GM21360 (cell line): ENCODE measurements around the gene KRAS.
"Not testable (repeated sequence)": the region's sequence is repeated elsewhere in the genome, so short reads cannot be mapped to it uniquely, and the experiment has no call there.

ENCODE experiments used
- ATAC-seq: cut with Tn5 transposase; IDR thresholded peaks from one replicate; pipeline ENCODE4 v1.9.1; 2021; ENCODE audit warnings: mild to moderate bottlenecking, moderate library complexity; ENCODE audit not compliant: unreplicated experiment

KRAS gene

DNA sequence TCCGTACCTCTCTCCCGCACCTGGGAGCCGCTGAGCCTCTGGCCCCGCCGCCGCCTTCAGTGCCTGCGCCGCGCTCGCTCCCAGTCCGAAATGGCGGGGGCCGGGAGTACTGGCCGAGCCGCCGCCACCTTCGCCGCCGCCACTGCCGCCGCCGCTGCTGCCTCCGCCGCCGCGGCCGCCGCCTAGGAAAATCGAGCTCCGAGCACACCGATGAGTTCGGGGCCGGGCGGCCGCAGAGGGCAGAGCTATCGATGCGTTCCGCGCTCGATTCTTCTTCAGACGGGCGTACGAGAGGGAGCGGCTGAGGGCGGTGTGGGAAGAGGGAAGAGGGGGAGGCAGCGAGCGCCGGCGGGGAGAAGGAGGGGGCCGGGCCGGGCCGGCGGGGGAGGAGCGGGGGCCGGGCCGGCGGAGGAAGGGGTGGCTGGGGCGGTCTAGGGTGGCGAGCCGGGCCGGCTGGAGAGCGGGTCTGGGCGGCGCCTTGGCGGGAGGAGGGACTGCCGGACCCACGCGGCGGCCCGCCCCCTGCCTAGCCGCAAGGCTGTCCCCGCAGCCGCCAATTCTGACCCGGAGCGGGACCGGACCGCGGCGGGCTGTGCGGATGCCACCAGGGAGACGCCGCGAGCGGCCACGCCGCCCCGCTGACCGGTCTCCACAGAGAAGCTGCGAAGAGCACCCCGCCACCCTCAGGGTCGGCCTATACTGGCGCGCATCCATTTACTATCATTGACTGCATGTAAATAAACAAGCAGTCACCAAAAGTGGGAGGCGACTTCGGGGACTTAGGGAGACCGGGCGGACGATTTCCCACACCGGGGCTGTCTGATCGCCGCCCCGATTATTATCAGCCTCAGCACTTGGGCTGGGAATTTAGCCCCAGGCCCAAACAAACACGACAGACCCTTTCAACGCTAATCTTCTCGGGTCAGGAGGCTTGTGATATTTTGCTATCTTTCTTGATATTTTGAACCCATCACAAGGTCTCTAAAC is at the start of gene KRAS:
KRAS (minus strand) TSS at position 186 of the 987 bp plus-strand sequence.
- peak; percentile 78 for ATAC-seq

DNA sequence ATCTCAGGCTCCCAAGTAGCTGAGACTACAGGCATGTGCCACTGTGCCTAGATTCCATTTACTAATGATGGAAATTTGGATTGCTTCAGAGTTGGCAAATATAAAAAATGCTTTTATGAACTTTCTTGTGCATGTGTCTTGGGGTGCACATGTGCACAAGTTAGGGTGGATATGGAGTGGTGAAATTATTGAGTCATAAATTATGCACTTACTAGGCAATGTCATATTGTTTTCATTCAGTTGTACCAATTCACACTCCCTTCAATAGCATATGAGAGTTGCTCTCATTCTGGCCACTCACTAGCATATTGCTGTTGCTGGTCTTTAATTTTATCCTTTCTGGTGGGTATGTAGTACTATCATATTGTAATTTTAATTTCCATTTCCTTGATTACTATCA is 45.7 kb upstream of the KRAS start:
- no peak for ATAC-seq

DNA sequence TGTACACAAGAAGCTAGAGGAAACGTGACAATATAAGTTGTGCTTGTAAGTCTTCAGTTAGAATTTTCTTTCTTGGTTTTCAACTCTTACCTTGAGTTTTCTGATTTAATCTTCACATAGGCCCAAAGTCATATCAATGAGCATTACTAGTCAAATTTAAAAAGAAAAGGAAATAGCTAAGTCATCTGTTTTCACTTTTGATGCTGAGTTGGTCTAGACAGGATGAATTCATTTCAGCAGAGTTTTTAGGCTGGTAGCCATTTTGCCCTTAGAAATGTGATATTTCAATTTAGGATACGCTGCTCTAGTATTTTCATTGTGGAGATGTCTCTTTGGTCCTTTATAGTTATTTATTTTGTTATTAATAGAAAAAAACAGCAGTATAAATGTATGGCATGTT is 44.6 kb upstream of the KRAS start:
- ATAC-seq = no peak

DNA sequence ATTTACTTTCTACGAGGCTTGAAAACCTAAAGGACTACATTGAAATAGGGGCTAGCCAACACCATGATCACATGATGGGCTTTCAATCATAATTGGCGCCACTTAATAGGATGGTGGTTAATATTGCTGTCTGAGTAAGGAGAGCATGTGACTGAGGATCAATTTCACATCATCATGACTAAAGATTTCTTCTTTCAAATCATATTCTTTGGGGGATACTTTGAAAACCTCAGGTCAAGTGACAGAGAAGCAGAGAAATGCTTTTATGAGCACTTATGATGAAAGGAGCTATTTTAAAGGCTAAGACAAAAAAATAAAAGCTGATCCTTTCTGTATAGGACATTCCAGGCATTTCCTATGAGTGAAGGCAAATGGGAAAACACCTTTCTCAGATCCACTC is 42.9 kb upstream of the KRAS start:
- no peak for ATAC-seq

DNA sequence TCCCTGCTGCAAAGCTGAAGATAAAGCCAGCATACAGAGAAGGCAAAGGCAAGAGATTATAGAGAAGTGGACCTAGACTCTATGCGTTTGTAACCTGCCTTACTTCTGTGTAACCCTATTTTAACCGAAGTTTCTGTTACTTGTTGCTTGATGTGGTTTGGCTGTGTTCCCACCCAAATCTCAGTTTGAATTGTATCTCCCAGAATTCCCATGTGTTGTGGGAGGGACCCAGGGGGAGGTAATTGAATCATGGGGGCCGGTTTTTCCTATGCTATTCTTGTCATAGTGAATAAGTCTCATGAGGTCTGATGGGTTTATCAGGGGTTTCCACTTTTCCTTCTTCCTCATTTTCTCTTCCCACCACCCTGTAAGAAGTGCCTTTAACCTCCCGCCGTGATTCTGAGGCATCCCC is 42.1 kb upstream of the KRAS start:
- not testable (repeated sequence) for ATAC-seq

DNA sequence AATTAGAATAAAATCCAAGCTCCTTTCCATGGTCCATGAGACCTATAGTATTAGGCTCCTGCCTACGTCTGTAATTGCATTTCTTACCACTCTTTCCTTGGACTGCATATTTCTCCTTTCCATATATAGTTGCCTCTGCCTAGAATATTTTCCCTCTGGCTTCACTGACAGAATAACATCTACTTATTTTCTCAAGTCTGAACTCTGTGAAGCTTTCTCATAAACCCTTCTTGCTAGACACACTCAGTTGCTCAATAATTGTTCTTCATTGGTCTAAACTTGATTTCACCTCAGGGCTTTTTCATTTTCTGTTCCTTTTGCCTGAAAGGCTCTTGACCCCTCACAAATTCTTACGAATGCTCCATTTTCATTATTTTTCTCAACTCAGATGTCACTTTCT is 36.9 kb upstream of the KRAS start:
- ATAC-seq = no peak

DNA sequence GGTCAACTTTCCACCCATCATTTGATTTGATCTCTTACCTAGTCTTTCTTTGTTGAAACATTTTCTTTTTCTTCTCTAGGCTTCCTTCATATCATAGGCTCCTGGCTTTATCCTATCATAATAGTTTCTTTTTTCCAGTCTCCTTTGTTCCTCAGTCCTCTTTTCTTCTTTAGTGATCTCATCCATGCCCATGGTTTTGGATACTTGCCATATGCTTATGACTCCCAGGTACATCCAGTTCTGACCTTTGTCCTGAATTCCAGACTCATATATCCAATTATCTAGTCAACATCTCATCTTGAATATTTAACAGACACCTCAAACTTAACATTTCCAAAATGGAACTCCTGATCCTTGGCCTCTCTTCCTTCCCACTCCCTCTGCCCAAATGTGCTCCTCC is 36.1 kb upstream of the KRAS start:
- no peak for ATAC-seq

DNA sequence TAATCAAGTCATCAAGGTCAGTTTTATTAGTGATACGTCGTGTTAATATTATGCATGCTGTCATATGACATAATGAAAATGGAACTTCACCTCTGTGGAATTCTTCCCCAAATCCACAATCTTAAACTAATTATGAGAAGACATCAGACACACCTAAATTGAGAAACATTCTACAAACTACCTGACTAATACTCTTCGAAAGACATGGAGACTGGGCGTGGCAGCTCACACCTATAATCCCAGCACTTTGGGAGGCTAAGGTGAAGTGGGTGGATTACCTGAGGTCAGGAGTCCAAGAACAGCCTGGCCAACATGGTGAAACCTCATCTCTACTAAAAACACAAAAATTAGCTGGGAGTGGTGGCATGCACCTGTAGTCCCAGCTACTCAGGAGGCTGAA is 33.3 kb upstream of the KRAS start:
- ATAC-seq = no peak

DNA sequence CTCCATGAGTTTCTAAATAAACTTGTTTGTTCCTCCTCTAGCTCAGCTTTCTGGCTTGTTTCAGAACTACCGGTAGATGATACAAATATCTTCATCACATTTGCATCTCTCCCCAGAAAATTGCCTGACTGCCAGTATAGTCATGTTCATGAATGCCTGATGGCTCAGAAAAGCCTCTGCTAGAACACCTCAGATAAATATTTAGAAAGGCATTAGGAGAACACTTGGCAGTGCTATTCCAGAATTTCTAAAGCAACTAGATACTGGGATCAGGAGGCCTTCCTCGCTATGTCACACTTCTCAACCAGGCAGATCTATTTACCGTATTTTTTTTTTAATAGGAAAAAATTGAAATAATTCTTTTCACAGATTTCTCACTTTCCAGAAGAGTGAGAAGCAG is 32.3 kb upstream of the KRAS start:
- no peak for ATAC-seq

DNA sequence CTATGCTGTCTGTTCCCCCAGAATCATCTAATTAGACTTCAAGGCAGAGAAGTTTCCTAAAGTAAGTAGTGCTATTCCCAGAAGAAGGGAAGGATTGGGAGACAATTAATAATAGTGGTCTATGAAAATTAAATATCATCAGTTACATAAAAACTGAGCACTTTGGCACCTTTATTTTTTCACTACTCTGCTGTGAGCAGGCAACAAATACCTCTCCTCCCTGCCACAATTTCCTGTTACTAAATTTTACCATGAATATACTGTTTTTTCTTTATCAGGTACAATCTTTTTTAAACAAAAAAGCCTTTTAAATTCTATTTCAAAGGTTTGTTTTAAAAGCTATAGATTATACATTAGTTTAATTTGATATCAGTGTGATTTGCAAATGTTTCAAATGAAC is 29.4 kb upstream of the KRAS start:
- ATAC-seq = no peak

DNA sequence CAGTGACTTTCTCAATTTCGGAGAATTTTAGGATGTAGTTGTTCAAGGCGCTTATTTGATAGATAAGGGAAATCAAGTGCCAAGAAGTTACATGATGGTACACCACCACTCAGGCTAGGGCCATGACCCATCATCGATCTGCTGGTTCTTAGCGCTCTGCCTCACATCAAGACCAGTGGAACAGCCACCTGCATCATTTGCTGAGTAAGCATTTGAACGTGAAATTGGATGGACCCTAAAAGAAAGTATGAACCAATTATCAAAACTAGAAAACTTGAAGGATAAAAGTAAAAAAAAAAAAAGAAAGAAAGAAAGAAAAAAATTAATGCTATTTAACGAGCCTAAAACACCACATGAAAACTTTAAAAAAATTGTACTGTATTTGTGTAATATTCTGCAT is 27.5 kb upstream of the KRAS start:
- ATAC-seq = no peak

DNA sequence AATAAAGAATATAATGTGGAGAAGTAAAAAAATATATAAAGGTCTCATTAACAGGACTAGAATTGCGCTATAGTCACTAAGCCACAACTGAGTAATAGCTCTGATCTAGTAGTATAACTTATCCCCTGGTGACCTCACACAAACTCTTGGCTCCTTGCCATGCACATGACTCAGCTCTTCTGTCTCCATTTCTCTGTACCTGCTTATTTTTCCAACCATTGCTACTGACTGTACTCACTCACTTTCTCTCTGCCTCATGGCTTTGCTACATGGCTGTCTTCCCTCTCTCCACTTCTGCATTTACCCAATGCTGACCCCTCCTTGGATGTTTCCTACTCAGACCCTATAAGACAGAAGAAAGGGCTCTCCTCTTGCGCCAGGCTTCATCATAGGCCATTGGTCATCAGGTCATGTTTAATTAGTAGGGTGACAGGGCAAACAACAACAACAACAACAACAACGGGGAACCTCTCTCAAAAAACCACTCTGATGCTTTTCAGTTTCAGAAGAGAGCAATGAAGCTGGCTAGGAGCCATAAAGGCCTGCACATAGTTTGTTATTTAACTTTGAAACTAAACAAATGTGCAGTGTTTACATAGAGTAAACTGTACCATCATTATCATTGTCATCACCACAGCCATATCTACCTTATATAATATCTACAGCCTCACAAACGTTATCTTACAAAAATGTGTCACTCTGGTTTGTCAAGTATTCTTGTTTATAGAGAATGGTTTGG is 25.6 kb upstream of the KRAS start:
- no peak for ATAC-seq

DNA sequence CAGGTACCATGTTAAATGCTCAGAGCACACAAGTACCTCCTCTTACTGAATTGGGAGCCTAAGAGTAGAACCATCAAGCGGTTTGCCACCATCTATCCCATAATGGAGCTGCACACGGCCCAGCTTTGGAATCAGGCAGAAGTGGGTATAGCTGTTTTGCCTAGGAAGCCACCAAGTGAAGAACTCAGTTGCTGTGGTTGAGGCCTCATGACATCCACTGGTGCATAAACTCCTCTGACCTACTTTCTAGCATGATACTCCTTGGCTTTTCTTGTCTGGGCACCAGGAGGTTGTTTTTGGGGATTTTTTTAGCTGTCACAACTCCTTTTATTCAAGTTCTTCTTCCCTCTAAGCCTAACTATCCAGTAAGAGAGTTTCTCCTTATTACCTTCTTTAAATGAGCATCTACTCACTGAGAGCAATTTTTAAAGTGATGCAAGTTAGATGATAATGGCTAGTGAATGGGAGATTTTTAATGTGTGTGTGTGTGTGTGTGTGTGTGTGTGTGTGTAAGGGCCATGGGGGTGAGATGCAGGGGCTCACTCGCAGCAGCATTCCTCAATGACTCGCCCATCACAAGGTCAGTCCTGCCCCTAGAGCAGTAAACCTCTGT is 20.9 kb upstream of the KRAS start:
- ATAC-seq = no peak

DNA sequence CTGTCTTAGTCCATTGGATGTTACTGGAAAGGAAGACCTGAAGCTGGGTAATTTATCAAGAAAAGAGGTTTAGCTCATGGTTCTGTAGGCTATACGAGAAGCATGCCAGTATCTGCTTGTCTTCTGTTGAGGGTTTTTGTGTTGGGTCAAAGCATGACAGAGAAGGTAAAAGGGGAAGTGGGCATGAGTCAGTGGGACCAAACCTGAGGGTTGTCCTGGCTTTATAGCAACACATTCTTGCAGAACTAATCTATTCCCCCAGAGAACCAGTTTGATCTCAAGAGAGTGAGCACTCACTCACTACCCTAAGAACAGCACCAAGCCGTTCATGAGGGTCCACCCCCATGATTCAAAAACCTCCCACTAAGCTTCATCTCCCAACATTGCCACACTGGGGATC is 19.0 kb upstream of the KRAS start:
- no peak for ATAC-seq

DNA sequence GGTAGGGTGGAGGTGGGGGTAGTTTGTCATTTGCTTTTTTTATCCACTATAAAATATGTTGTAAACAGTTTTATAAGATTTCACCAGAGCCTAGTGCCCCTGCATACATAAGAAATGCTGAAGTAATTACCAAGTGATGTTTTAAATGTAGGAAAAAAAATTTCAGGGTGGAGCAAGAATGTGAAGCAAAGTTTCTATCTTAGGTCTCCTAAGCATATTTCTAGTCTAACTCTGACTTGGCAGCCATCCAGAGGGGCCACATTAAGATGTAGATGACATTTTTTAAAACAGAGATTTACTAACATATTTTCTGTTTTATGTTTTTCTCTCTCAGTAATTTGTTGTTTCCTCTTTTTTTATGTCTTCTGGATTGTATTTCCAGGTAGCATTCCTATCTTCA is 15.8 kb upstream of the KRAS start:
- no peak for ATAC-seq

DNA sequence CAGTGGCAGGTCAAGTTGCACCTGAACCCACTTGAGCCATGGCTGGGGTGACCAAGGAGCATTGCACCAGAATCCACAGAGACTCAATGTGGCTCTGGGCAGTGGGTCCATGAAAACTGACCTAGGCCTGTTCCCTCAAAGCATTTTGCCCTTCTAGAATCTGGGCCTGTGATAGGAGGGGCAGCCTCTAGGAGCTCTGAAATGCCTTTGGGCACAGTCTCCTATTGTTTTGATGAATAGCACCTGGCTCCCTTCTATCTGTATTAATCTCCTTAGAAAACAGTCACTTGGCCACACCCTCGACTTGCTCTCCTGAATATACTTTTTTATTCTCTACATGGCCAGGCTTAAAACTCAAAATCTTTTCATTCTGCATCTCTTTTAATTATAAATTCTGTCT is 14.1 kb upstream of the KRAS start:
- no peak for ATAC-seq

DNA sequence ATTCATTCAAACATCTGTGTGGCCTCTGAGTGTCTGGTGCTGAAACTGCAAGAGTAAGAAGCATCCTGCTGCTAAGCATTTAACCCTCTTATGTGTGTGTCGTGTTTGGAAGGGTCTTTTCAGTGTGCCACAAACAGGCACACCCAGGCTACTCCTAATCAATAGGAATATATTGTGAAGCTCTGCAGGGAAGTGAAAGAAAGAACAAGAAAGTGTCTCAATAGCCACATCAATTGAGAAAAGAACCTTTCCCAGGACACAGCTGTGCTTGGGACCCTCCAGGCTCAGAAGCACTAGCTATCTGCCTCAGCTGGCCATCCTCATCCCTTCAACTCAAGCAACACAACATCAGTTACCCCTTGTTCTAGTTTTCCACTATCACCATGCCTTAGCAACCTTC is 13.4 kb upstream of the KRAS start:
- ATAC-seq = no peak

DNA sequence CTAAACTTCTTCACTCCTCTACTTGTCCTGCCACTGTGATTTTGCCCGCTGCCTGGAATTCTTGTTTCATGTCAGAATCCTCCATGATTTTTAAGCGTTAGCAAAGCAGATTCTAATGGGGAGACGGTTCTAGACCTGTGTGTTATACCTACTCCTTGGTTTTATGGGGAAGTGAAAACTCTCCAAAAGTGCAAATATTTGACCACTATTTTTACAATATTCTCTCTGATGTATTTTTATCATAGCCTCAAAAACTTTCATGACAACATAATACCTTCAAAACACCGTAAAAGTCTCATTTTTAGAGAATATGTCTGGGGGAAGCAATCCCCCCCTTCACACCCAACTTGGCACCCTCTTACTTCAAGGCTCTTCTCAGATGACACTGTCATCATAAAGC is 12.9 kb upstream of the KRAS start:
- ATAC-seq = no peak

DNA sequence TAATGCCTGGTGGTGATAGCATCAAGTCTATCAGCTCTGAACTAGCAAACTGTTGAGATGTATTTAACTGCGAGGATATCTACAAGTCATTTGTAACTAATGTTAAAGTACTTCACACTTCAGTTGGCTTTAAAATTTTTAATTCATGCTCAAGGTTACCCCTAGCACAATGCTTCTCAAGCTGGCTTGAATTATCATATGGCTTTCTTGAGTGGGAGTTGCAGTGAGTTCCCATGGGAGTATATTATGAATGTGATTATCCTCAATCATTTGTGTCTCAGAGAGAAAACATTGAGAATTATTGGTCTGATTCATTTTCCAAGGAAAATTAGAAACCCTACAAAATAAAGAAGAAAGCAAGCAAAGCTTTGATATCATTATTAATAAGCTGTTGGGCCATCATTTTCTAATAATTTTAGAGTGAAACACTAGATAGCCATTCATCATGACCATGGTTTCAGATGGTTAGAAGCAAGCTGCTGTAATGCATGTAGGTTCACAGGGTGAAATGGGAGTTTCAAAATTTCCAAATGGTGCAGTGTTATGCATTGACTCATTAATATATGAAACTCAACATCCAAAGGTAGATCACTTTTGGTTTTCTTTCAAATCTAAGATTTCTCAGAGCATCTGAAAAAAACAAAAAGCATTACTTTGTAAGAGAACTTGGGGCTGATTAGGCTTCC is 11.8 kb upstream of the KRAS start:
- no peak for ATAC-seq

DNA sequence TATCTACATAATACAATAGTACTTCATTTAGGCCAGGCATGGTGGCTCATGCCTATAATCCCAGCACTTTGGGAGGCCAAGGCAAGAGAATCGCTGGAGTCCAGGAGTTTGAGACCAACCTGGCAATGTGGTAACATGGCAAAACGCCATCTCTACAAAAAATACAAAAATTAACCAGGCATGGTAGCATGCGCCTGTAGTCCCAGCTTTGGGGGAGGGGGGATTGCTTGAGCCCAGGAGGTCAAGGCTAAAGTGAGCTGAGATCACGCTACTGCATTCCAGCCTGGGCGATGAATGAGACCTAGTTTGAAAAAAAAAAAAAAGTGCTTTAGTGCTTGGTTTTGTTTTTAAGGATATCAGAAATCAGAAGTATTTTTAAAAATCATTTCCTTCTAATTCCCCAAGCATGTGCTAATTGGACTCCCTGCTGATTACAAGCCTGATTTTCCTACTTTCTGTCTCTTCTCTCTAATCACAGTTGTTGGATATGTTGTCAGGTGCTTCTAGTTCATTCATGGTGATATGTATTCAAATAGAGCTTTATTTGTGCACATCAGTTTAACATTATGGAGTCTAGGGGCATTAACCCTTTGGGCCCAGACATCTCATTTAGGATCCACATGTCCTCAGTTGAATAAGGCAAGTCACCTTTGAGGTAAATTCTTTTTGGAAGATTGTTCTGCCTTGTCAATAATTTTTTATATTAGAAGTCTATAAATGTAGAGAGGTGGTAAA is 7.0 kb upstream of the KRAS start:
- ATAC-seq = no peak
